ENCODE results near the gene SSX4. TPM values are rescaled to one million over a fixed set of nuclear protein-coding genes. Genes with fewer than 3 reads are reported as not detected.
"Not testable (repeated sequence)": the region's sequence is repeated elsewhere in the genome, so short reads cannot be mapped to it uniquely, and the experiment has no call there.

SSX4 gene
- not detected for total RNA-seq
- not detected for total RNA-seq (2013)

GRCh38 chrX:48383239-48383638 is at the start of gene SSX4:
Gene SSX4, plus strand, starts transcription at chrX:48383539. Its CDS starts 515 bp downstream, at chrX:48384054.
- H3K9me3 Mint-ChIP-seq; H3K27ac Mint-ChIP-seq; DNase-seq; H3K36me3 Mint-ChIP-seq; H3K27me3 ChIP-seq (ENCODE audit: control insufficient read depth, insufficient read depth, low read length); H3K27me3 Mint-ChIP-seq (ENCODE audit: low read depth in 2 of 2); intact Hi-C loops (cut with micrococcal nuclease); H3K27ac ChIP-seq (ENCODE audit: low read length); H3K36me3 ChIP-seq (ENCODE audit: control insufficient read depth, insufficient read depth, low read length); H3K9me3 ChIP-seq (ENCODE audit: control insufficient read depth, insufficient read depth, low read length); H3K4me3 ChIP-seq (ENCODE audit: low read length); ATAC-seq; H3K4me1 ChIP-seq (ENCODE audit: control insufficient read depth, insufficient read depth, low read length); H3K4me3 Mint-ChIP-seq; H3K4me1 Mint-ChIP-seq: not testable (repeated sequence)
- no CpG with 5 or more reads among the region's 16 CpGs for WGBS (ENCODE audit: insufficient coverage)

- H3K36me3 Mint-ChIP-seq; intact Hi-C loops (cut with micrococcal nuclease); H3K4me3 Mint-ChIP-seq; H3K27ac ChIP-seq (ENCODE audit: low read length); H3K4me3 ChIP-seq (ENCODE audit: low read length); ATAC-seq; H3K27ac Mint-ChIP-seq; H3K9me3 ChIP-seq (ENCODE audit: control insufficient read depth, insufficient read depth, low read length); DNase-seq; H3K4me1 ChIP-seq (ENCODE audit: control insufficient read depth, insufficient read depth, low read length); H3K27me3 ChIP-seq (ENCODE audit: control insufficient read depth, insufficient read depth, low read length); H3K9me3 Mint-ChIP-seq; H3K27me3 Mint-ChIP-seq (ENCODE audit: low read depth in 2 of 2); H3K36me3 ChIP-seq (ENCODE audit: control insufficient read depth, insufficient read depth, low read length); H3K4me1 Mint-ChIP-seq: not testable (repeated sequence)
- 73% methylated on average over 6 of the region's 8 CpGs for WGBS (ENCODE audit: insufficient coverage)
Measured at GRCh38 chrX:48346059-48346458, 37.3 kb upstream of the SSX4 start.

GRCh38 chrX:48356315-48357094 is 26.8 kb upstream of the SSX4 start, which contains the start of gene SSX3:
Gene SSX3, minus strand, starts transcription at chrX:48356703. Its CDS starts 1,454 bp downstream, at chrX:48355249.
- intact Hi-C loops (cut with micrococcal nuclease) = not testable (repeated sequence)

GRCh38 chrX:48357681-48358080 is 25.7 kb upstream of the SSX4 start:
- DNase-seq (no peak), ATAC-seq (no peak)
- H3K27me3 ChIP-seq (ENCODE audit: control insufficient read depth, insufficient read depth, low read length) = no peaks in the 10 kb centered on the region
- H3K9me3 ChIP-seq (ENCODE audit: control insufficient read depth, insufficient read depth, low read length) = no peaks in the 10 kb centered on the region
- WGBS (ENCODE audit: insufficient coverage) = 96% methylated on average over 6 of the region's 8 CpGs
- Mint-ChIP-seq H3K27me3 (ENCODE audit: low read depth in 2 of 2) (peaks cover 0 to 19% of the 10 kb centered on the region in 2 donors), H3K36me3 (no peaks in the 10 kb centered on the region), H3K9me3 (no peaks in the 10 kb centered on the region), H3K4me1 (no peaks in the 10 kb centered on the region), H3K4me3 (no peak overlapping the region), H3K27ac (no peak overlapping the region)
- no peak overlapping the region for H3K27ac ChIP-seq (ENCODE audit: low read length)
- H3K36me3 ChIP-seq (ENCODE audit: control insufficient read depth, insufficient read depth, low read length) = no peaks in the 10 kb centered on the region
- H3K4me1 ChIP-seq (ENCODE audit: control insufficient read depth, insufficient read depth, low read length) = no peaks in the 10 kb centered on the region
- no peak overlapping the region for H3K4me3 ChIP-seq (ENCODE audit: low read length)
- intact Hi-C loops (cut with micrococcal nuclease) = no loop called here
- no peak for TF ChIP-seq CTCF (IDR thresholded peaks at IDR 0.05)

More at GRCh38 chrX:48356315-48357094, 26.8 kb upstream of the SSX4 start, which contains the start of gene SSX3:
- ATAC-seq; H3K36me3 Mint-ChIP-seq; H3K27me3 ChIP-seq (ENCODE audit: control insufficient read depth, insufficient read depth, low read length); H3K36me3 ChIP-seq (ENCODE audit: control insufficient read depth, insufficient read depth, low read length); H3K4me3 ChIP-seq (ENCODE audit: low read length); H3K4me3 Mint-ChIP-seq; H3K9me3 Mint-ChIP-seq; DNase-seq; H3K9me3 ChIP-seq (ENCODE audit: control insufficient read depth, insufficient read depth, low read length); H3K27ac ChIP-seq (ENCODE audit: low read length); H3K27ac Mint-ChIP-seq; H3K4me1 ChIP-seq (ENCODE audit: control insufficient read depth, insufficient read depth, low read length); H3K4me1 Mint-ChIP-seq: not testable (repeated sequence)
- whole genome bisulfite sequencing (ENCODE audit: insufficient coverage) = 100% methylated on average over 5 of the region's 19 CpGs
- peaks cover 0 to 26% of the 10 kb centered on the region in 2 donors for H3K27me3 Mint-ChIP-seq (ENCODE audit: low read depth in 2 of 2)

- intact Hi-C loops (cut with micrococcal nuclease) = not testable (repeated sequence)
Measured at GRCh38 chrX:48359281-48359680, 24.1 kb upstream of the SSX4 start.

GRCh38 chrX:48367717-48368408 is 15.5 kb upstream of the SSX4 start:
- ATAC-seq = peak in 1 of 3 donors; percentile 52
- H3K36me3 ChIP-seq (ENCODE audit: control insufficient read depth, insufficient read depth, low read length); H3K4me1 Mint-ChIP-seq; H3K4me1 ChIP-seq (ENCODE audit: control insufficient read depth, insufficient read depth, low read length); H3K4me3 ChIP-seq (ENCODE audit: low read length); H3K36me3 Mint-ChIP-seq; H3K27me3 ChIP-seq (ENCODE audit: control insufficient read depth, insufficient read depth, low read length); intact Hi-C loops (cut with micrococcal nuclease); H3K27ac Mint-ChIP-seq; H3K4me3 Mint-ChIP-seq; H3K9me3 Mint-ChIP-seq; H3K27ac ChIP-seq (ENCODE audit: low read length); DNase-seq; H3K9me3 ChIP-seq (ENCODE audit: control insufficient read depth, insufficient read depth, low read length): not testable (repeated sequence)
- no CpG with 5 or more reads among the region's 12 CpGs for WGBS (ENCODE audit: insufficient coverage)
- peaks cover 9 to 15% of the 10 kb centered on the region in 2 donors for H3K27me3 Mint-ChIP-seq (ENCODE audit: low read depth in 2 of 2)

More at GRCh38 chrX:48359281-48359680, 24.1 kb upstream of the SSX4 start:
- H3K4me1 ChIP-seq (ENCODE audit: control insufficient read depth, insufficient read depth, low read length); H3K36me3 ChIP-seq (ENCODE audit: control insufficient read depth, insufficient read depth, low read length); H3K27ac Mint-ChIP-seq; H3K4me3 ChIP-seq (ENCODE audit: low read length); H3K4me3 Mint-ChIP-seq; ATAC-seq; H3K27me3 Mint-ChIP-seq (ENCODE audit: low read depth in 2 of 2); H3K9me3 Mint-ChIP-seq; H3K27me3 ChIP-seq (ENCODE audit: control insufficient read depth, insufficient read depth, low read length); H3K4me1 Mint-ChIP-seq; H3K9me3 ChIP-seq (ENCODE audit: control insufficient read depth, insufficient read depth, low read length); H3K36me3 Mint-ChIP-seq; H3K27ac ChIP-seq (ENCODE audit: low read length); DNase-seq: not testable (repeated sequence)
- 100% methylated on average over 1 of the region's 6 CpGs for WGBS (ENCODE audit: insufficient coverage)

- H3K27me3 Mint-ChIP-seq (ENCODE audit: low read depth in 2 of 2); H3K36me3 ChIP-seq (ENCODE audit: control insufficient read depth, insufficient read depth, low read length); H3K4me1 Mint-ChIP-seq; H3K27ac Mint-ChIP-seq; intact Hi-C loops (cut with micrococcal nuclease); H3K27me3 ChIP-seq (ENCODE audit: control insufficient read depth, insufficient read depth, low read length); H3K9me3 ChIP-seq (ENCODE audit: control insufficient read depth, insufficient read depth, low read length); DNase-seq; ATAC-seq; H3K36me3 Mint-ChIP-seq; H3K4me3 Mint-ChIP-seq; H3K9me3 Mint-ChIP-seq; H3K4me3 ChIP-seq (ENCODE audit: low read length); H3K4me1 ChIP-seq (ENCODE audit: control insufficient read depth, insufficient read depth, low read length); H3K27ac ChIP-seq (ENCODE audit: low read length): not testable (repeated sequence)
- no CpG with 5 or more reads among the region's 8 CpGs for WGBS (ENCODE audit: insufficient coverage)
Measured at GRCh38 chrX:48370408-48370807, 12.9 kb upstream of the SSX4 start.

Measured in natural killer cell (primary cell).